ENCODE measurements around the gene STC2. TPM values are rescaled to one million over a fixed set of nuclear protein-coding genes. Genes with fewer than 3 reads are reported as not detected.
A peak's percentile ranks its signal among the peaks of the same experiment; 100 is the strongest.

The STC2 gene
- total RNA-seq, 1 donor from 2014 or later, result 26.0 TPM

GRCh38 chr5:173331287-173331686 is 3.1 kb upstream of the STC2 start:
- no peaks in the 10 kb centered on the region for H3K9me3 Mint-ChIP-seq
- no peak for DNase-seq (ENCODE audit: low spot score in 2 of 2, unreplicated experiment in 2 of 2)
- TF ChIP-seq CTCF (IDR thresholded peaks at IDR 0.05; ENCODE audit: unreplicated experiment), result no peak
- H3K4me3 Mint-ChIP-seq, result no peak overlapping the region
- no peak overlapping the region for H3K27ac Mint-ChIP-seq
- H3K4me1 Mint-ChIP-seq, result peaks cover 26% of the 10 kb centered on the region
- peaks cover 9% of the 10 kb centered on the region for H3K27me3 Mint-ChIP-seq (ENCODE audit: low read depth)
- H3K36me3 Mint-ChIP-seq, result no peaks in the 10 kb centered on the region

- Mint-ChIP-seq H3K27ac (peak overlapping the region; percentile 11), H3K4me3 (peak overlapping the region; percentile 74), H3K27me3 (ENCODE audit: low read depth) (peaks cover 9% of the 10 kb centered on the region), H3K9me3 (no peaks in the 10 kb centered on the region), H3K4me1 (peaks cover 32% of the 10 kb centered on the region), H3K36me3 (no peaks in the 10 kb centered on the region)
- no peak for TF ChIP-seq CTCF (IDR thresholded peaks at IDR 0.05; ENCODE audit: unreplicated experiment)
- no peak for DNase-seq (ENCODE audit: low spot score in 2 of 2, unreplicated experiment in 2 of 2)
Measured at GRCh38 chr5:173330338-173331206, 2.4 kb upstream of the STC2 start.

GRCh38 chr5:173329491-173330337 is 1.5 kb upstream of the STC2 start:
- H3K4me3 Mint-ChIP-seq, result peak overlapping the region; percentile 93
- peaks cover 9% of the 10 kb centered on the region for H3K27me3 Mint-ChIP-seq (ENCODE audit: low read depth)
- H3K4me1 Mint-ChIP-seq, result peaks cover 41% of the 10 kb centered on the region
- DNase-seq (ENCODE audit: low spot score in 2 of 2, unreplicated experiment in 2 of 2), result peak in 1 of 2 experiments; percentile 55
- H3K9me3 Mint-ChIP-seq, result no peaks in the 10 kb centered on the region
- H3K27ac Mint-ChIP-seq, result peak overlapping the region; percentile 98
- no peak for TF ChIP-seq CTCF (IDR thresholded peaks at IDR 0.05; ENCODE audit: unreplicated experiment)
- H3K36me3 Mint-ChIP-seq, result peaks cover 2% of the 10 kb centered on the region

- Mint-ChIP-seq H3K4me3 (peak overlapping the region; percentile 93), H3K27ac (peak overlapping the region; percentile 98), H3K36me3 (peaks cover 5% of the 10 kb centered on the region), H3K4me1 (peaks cover 48% of the 10 kb centered on the region), H3K27me3 (ENCODE audit: low read depth) (peaks cover 9% of the 10 kb centered on the region), H3K9me3 (no peaks in the 10 kb centered on the region)
- no peak for TF ChIP-seq CTCF (IDR thresholded peaks at IDR 0.05; ENCODE audit: unreplicated experiment)
- DNase-seq (ENCODE audit: low spot score in 2 of 2, unreplicated experiment in 2 of 2), result peak in 1 of 2 experiments; percentile 67
Measured at GRCh38 chr5:173328844-173329490, 753 bp upstream of the STC2 start.

GRCh38 chr5:173327084-173327947 is 898 bp downstream of the STC2 start:
- H3K36me3 Mint-ChIP-seq, result peaks cover 15% of the 10 kb centered on the region
- TF ChIP-seq CTCF (IDR thresholded peaks at IDR 0.05; ENCODE audit: unreplicated experiment), result no peak
- peaks cover 9% of the 10 kb centered on the region for H3K27me3 Mint-ChIP-seq (ENCODE audit: low read depth)
- peak overlapping the region; percentile 80 for H3K27ac Mint-ChIP-seq
- DNase-seq (ENCODE audit: low spot score in 2 of 2, unreplicated experiment in 2 of 2), result no peak
- H3K4me1 Mint-ChIP-seq, result peaks cover 53% of the 10 kb centered on the region
- no peaks in the 10 kb centered on the region for H3K9me3 Mint-ChIP-seq
- H3K4me3 Mint-ChIP-seq, result peak overlapping the region; percentile 93

All from mesothelial cell of epicardium (in vitro differentiated cells).